ENCODE data around the gene CD28.
A peak's percentile ranks its signal among the peaks of the same experiment; 100 is the strongest.
"Not testable (repeated sequence)": the region's sequence is repeated elsewhere in the genome, so short reads cannot be mapped to it uniquely, and the experiment has no call there.

Gene CD28

GRCh38 chr2:203784710-203785270, 78.4 kb downstream of the CD28 start:
- DNase-seq (ENCODE audit: low spot score), result not testable (repeated sequence)

- not testable (repeated sequence) for DNase-seq (ENCODE audit: low spot score)
Observed at GRCh38 chr2:203785391-203786110, 79.1 kb downstream of the CD28 start.

GRCh38 chr2:203786549-203787351, 80.3 kb downstream of the CD28 start:
- DNase-seq (ENCODE audit: low spot score), result peak; percentile 52

GRCh38 chr2:203787979-203788378, 81.5 kb downstream of the CD28 start:
- no peak for DNase-seq (ENCODE audit: low spot score)
